Activated T-helper 1 cell treated with Interleukin-2 at 50 U/mL for 16 hours (primary cell): Measurements from ENCODE around the gene ZNF652.
"Not testable (repeated sequence)": the region's sequence is repeated elsewhere in the genome, so short reads cannot be mapped to it uniquely, and the experiment has no call there.

ENCODE experiments used
- DNase-seq: peaks from one replicate; pipeline ENCODE4 v3.0.0-alpha.2; 2020; ENCODE audit warnings: low read depth

The ZNF652 gene

GRCh38 chr17:49361902-49362722 is at the start of gene ZNF652:
Gene ZNF652, minus strand, starts transcription at chr17:49362250. Its CDS starts 44,525 bp downstream, at chr17:49317725.
- DNase-seq = peak; percentile 98

DNA sequence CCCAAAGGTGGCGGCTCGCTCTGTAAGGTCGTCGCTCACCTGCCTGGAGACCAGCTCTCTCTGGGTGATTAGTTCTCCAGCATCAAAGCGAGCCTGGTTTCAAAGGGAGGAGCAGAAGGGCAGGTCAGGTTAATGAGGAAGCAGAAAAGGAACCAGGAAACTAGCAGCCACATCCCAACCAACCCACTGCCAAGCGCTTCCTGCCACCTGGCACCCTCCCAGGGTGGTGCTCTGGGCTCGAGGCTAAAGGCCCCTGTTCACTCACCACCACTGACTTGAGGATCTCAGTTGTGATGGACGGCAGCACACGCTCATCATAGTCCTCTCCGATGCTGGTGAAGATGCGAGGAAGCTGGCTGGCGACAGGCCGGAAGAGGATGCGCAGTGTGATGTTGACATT is 47.0 kb upstream of the ZNF652 start:
- DNase-seq = no peak

GRCh38 chr17:49407981-49408501 is 46.0 kb upstream of the ZNF652 start:
- peak; percentile 71 for DNase-seq

DNA sequence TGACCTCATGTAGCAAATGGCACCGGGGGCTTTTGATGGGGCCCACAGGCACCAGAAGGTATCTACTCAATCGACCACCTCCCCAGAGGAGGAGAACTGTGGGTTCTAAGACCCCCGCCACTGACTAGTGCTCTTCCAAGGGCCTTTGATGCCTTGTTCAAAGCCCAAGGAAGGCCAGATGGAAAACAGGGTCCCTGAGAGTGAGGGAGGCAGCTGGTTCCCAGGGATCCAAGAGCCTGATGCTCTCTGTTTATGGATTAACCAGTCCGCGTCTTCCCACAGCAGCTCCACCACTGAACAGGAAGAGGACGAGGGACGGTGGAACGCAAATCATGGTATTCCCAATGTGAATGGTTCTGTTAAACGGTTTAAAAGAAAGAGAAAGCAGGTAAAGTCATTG is 45.0 kb upstream of the ZNF652 start:
- DNase-seq = no peak

GRCh38 chr17:49406421-49407061 is 44.5 kb upstream of the ZNF652 start:
- DNase-seq = no peak

DNA sequence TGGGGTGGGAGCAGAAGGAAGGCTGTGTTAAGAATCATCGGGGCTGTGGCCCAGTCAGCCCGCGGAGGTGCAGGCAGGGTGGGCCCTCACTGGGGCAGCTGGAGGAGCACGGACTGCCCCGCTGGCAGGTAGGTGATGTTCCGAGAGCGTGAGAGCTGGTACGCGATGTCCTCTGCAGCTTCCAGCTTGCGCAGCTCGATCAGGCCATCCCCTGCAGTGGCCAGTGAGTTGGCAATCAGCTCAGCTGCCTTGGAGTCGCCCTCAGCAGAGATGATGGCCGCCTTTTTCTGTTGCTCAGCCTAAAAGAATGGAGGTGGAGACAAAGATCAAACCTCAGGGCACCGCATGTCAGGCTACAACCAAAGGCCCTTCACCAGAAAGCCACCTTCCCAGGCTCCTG is 42.9 kb upstream of the ZNF652 start:
- no peak for DNase-seq

GRCh38 chr17:49404361-49404760 is 42.3 kb upstream of the ZNF652 start:
- DNase-seq = no peak

DNA sequence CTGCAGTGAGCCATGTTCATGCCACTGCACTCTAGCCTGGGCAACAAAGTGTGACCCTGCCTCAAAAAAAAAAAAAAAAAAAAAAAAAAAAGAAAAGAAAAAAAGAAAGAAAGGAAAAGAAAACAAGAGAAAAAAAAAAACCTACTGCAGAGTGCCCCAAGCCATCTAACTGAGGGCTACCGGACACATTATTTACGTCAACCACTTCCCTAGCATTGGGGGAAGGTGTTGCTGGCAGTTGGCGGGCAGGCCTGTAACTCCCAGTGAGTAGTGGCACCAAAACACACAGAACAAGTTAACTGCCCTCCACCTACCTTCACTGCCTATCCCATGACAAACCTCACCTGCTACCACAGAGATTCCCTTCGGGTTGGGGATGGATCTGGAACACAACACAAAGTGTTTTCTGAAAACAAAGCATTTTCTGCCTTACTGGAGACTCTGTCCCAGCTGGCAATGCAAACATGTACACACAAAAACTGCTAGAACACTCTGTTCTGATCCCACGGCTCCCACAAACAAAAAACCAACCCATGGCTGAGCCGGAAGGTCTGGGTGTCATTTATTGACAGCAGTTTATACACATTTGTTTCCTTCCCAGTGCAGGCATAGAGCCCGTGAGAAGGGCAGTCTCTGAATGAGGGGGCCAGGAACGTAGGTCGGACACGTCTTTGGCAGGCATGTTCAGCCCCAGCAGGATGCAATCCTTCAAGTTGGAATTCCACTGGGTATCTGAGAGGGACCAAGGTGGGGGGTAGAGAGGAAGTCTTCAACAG is 41.7 kb upstream of the ZNF652 start:
- DNase-seq = no peak

DNA sequence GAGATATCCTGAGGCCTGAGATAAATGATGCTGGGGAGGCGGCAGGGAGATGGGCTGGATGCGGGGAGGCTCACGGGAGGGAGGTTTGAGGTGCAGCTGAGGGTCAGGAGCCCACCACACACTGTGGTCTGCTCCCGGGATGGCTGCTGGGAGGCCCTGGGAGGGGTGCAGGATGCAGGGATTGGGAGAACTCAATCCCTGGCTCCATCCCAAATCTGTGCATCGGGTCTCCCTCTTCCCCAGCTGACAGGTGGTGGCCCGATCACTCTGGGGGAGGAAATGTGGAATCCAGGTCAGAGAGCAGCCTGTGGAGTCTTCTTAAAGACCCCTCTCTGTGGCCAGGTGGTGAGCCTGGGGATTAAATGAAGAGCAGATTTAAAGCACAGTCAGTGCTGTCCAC is 40.7 kb upstream of the ZNF652 start:
- no peak for DNase-seq

DNA sequence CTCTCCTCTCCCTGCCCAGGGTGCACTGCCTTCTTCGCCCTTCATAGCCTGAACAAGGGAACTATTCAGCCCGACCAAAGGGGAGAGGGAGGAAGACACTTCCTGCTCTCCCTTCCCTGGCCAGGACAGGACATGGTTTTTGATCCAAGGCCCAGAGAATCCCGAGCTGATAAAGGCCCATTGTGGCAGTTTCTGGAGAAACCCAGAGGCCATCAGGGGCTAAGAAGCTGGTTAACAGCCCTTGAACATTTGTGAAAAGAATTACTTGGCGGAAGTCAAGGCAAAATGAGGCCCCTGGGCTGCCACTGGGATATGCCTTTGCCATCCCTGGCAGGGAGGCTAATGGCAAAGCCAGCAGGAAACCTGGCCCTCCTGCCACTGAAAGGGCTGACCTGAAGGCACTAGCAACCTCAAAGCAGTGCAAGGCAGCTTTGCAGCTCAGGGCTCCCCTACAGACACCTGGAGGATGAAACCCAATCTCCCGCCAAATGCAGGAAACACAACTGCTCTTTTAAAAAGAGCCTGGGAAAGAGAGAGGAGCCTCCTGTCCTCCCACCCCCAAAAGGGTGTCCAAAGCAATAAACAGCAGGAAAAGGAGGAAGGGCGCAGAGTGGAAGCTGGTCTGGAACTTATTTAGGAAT is 40.0 kb upstream of the ZNF652 start:
- DNase-seq = no peak

- DNase-seq = no peak
These were observed 37.9 kb upstream of the ZNF652 start for GRCh38 chr17:49399995-49400394.

- DNase-seq = no peak
These were observed 35.5 kb upstream of the ZNF652 start for GRCh38 chr17:49397586-49397985.

DNA sequence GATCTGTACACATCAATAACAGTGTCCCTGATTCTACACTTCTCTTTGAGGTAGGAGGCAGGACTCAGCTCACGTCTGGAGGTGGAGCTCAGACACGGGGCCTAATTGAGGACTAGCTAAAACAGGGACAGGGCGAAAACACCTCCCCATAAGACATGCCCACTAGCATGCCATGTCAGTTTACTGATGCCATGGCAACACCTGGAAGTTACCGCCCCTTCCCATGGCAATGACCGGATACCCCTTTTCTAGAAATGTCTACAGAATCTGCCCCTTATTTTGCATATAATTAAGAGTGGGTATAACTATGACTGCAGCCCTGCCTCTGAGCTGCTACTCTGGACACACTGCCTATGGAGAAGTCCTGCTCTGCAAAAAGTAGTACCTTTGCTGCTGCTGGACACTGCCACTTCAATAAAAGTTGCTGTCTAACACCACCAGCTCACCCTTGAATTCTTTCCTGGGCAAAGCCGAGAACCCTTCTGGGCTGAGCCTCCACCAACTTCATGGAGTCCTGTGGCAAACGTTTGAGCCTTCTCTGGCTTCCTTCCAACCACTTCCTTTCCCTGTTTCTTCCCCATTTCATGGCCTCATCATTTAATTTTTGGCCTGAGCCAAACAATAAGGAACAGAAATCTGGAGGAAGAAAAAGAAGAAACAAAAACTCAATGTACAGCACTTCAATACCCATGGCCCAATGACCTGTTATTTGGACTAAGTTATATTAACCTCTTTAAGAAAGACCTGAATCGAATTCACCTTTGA is 31.6 kb upstream of the ZNF652 start:
- DNase-seq = no peak

DNA sequence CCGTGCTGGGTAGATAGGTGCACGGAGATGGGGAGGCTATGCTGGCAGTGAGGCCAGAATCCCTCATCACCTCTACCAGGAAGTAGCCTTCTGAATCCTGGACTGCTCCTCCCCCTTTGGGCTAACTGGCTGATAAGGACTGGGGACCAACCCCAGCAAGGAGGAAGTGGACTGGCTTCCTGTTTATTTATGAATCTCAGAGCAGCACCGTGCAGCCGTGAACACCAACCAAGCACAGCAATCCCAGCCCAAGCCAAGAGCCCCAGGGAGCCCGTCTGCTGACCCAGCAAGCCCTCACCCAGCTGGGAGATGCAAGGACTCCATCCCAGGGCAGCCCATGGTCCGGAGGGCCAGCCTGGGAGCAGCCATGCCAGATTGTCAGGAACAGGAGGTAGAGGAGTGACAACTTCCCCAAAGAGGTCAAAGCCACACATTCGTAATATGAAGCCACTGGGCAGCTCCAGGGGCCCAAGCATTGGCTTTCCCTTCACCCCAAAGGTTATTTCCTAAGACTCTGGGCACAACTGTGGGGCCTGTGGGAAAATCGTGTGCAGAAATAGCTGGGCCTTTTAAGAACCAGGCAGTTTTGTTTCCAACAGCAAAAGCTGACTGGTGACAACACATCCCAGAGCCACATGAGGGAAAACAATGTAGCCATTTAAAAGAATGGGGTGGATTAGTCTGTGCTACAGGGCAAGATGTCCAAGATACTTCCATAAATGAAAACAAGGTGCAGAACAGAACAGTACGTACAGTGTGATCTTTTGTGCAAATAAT is 28.7 kb upstream of the ZNF652 start:
- no peak for DNase-seq

GRCh38 chr17:49389514-49390347 is 27.7 kb upstream of the ZNF652 start:
- DNase-seq = not testable (repeated sequence)

GRCh38 chr17:49388692-49389513 is 26.9 kb upstream of the ZNF652 start:
- DNase-seq = no peak

DNA sequence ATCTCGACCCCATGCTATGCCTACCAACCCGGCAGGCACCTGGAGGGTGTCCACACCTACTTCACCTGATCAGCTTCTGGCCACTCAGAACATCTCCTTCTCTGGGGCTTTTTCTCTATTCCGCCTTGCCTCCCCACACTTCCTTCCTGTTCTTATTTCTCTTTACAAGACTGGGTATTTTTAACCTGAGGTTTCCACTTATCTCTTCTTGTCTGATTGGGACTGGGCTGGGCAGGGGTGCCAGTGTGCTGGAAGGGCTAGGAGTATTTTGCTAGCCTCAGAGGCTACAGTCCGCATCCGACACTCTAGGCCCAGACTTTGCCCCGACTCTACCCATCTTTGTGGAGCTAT is 26.2 kb upstream of the ZNF652 start:
- DNase-seq = no peak

GRCh38 chr17:49387498-49388289 is 25.6 kb upstream of the ZNF652 start:
- no peak for DNase-seq
